NCI-H2196 treated with DMSO at 0.1 percent for 48 hours (cell line): ENCODE data around the gene NOD2.

Experiments used
- DNase-seq: peaks from one replicate; lab custom pipeline; 2025; ENCODE audit not compliant: unreplicated experiment; lab: John Stamatoyannopoulos, UW

NOD2 gene

GRCh38 chr16:50692999-50693781 is at the start of gene NOD2:
Gene NOD2 (plus strand): TSS chr16:50693606. CDS start chr16:50699496, 5,890 bp downstream.
- DNase-seq, result no peak

GRCh38 chr16:50644245-50644644 is 49.2 kb upstream of the NOD2 start:
- no peak for DNase-seq

GRCh38 chr16:50644729-50645128 is 48.7 kb upstream of the NOD2 start:
- no peak for DNase-seq

GRCh38 chr16:50645563-50646220 is 47.7 kb upstream of the NOD2 start:
- no peak for DNase-seq

GRCh38 chr16:50646345-50646744 is 47.1 kb upstream of the NOD2 start:
- DNase-seq, result no peak

- DNase-seq, result no peak
Observed at GRCh38 chr16:50651835-50652438, 41.5 kb upstream of the NOD2 start.

- no peak for DNase-seq
Observed at GRCh38 chr16:50652836-50653425, 40.5 kb upstream of the NOD2 start.

- no peak for DNase-seq
Observed at GRCh38 chr16:50653633-50654519, 39.5 kb upstream of the NOD2 start.

GRCh38 chr16:50655558-50656055 is 37.8 kb upstream of the NOD2 start:
- no peak for DNase-seq

GRCh38 chr16:50657241-50657640 is 36.2 kb upstream of the NOD2 start:
- no peak for DNase-seq

GRCh38 chr16:50659806-50660205 is 33.6 kb upstream of the NOD2 start:
- DNase-seq, result no peak

GRCh38 chr16:50662306-50662940 is 31.0 kb upstream of the NOD2 start:
- DNase-seq, result no peak

- no peak for DNase-seq
Observed at GRCh38 chr16:50664270-50664669, 29.1 kb upstream of the NOD2 start.

- DNase-seq, result no peak
Observed at GRCh38 chr16:50665128-50665878, 28.1 kb upstream of the NOD2 start.

- no peak for DNase-seq
Observed at GRCh38 chr16:50666658-50667496, 26.5 kb upstream of the NOD2 start.

- DNase-seq, result no peak
Observed at GRCh38 chr16:50667497-50668367, 25.7 kb upstream of the NOD2 start.

GRCh38 chr16:50668368-50669008 is 24.9 kb upstream of the NOD2 start:
- no peak for DNase-seq
